DND-41 (cell line): ENCODE data around the gene TMEFF1.

Experiments
- EZH2 ChIP-seq: IDR thresholded peaks from 3 replicates; pipeline ENCODE4 v1.6.1; 2012; ENCODE audit warnings: borderline replicate concordance, low read depth, mild to moderate bottlenecking, moderate library complexity, low read length, inconsistent platforms; ENCODE audit not compliant: severe bottlenecking
- TF ChIP-seq, protein P1 (sequence below): IDR thresholded peaks from 2 replicates; pipeline ENCODE4 v1.5.1; 2012; ENCODE audit warnings: borderline replicate concordance, low read length, moderate library complexity, mild to moderate bottlenecking; ENCODE audit not compliant: poor library complexity, severe bottlenecking; ENCODE audit errors: extremely low read depth

DNA sequence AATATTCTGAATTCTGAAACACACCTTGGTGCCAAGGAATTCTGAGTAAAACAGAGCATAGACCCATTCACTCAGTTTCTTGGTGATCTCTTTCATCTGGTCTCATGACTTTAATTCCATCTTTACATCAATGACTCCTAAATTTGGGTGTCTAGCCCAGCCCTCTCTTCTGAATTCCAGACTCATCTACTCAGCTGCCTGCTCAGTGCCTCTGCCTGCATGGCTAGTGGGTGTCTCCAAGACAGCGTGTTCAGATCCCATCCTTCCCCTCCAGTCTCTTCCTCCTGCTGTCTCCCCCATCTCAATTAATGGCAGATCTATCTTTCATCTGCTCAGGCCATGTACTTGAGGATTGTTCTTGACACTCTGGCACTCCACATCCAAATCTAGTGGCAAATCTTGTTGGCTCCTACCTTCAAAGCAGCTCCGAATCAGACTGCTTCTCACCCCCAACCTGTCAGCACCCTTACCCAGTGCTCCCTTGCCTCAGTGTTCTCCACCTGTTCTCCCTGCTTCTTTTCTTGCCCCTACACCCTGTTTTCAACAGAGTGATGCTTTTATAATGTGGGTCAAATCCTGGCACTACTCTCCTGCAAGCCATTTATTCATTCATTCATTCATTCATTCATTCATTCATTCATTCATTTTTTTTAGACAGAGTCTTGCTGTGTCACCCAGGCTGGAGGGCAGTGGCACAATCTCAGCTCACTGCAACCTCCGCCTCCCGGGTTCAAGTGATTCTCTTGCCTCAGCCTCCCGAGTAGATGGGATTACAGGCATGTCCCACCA, 110.3 kb downstream of the TMEFF1 start:
- TF ChIP-seq, protein P1, sequence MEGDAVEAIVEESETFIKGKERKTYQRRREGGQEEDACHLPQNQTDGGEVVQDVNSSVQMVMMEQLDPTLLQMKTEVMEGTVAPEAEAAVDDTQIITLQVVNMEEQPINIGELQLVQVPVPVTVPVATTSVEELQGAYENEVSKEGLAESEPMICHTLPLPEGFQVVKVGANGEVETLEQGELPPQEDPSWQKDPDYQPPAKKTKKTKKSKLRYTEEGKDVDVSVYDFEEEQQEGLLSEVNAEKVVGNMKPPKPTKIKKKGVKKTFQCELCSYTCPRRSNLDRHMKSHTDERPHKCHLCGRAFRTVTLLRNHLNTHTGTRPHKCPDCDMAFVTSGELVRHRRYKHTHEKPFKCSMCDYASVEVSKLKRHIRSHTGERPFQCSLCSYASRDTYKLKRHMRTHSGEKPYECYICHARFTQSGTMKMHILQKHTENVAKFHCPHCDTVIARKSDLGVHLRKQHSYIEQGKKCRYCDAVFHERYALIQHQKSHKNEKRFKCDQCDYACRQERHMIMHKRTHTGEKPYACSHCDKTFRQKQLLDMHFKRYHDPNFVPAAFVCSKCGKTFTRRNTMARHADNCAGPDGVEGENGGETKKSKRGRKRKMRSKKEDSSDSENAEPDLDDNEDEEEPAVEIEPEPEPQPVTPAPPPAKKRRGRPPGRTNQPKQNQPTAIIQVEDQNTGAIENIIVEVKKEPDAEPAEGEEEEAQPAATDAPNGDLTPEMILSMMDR = no peak
- no peak for TF ChIP-seq EZH2
